IMR-90 (cell line): ENCODE results near the gene UPK3B. TPM values are rescaled to one million over a fixed set of nuclear protein-coding genes. Genes with fewer than 3 reads are reported as not detected.
"Not testable (repeated sequence)": the region's sequence is repeated elsewhere in the genome, so short reads cannot be mapped to it uniquely, and the experiment has no call there.

ENCODE experiments used
- ATAC-seq: fragments of 200-7000 bp; cut with Tn5 transposase; 2 replicates; pipeline ENCODE4 v1.9.1; 2020; ENCODE audit warnings: low read depth, mild to moderate bottlenecking, moderate library complexity
- BruUV-seq: library from RNA; stranded (reverse); fragments of 400-500 nt; replicated peaks from 2 replicates; lab custom pipeline; 2021; lab: Mats Ljungman, UMichigan
- CTCF ChIA-PET: fragments of 300-600 bp; formaldehyde crosslinking; extraction: SDS; loops from one replicate; lab custom pipeline; 2021; ENCODE audit warnings: antibody characterized with exemption; lab: Yijun Ruan, JAX
- POLR2A ChIA-PET: fragments of 300-600 bp; sonication (Branson Sonifier 250); formaldehyde crosslinking; loops from one replicate; lab custom pipeline; 2022; ENCODE audit warnings: antibody characterized with exemption; ENCODE audit not compliant: unreplicated experiment; lab: Charles Lee
- DNase-seq: peaks from one replicate; pipeline ENCODE4 v3.0.0; 2013
- H2AFZ ChIP-seq: replicated peaks from 2 replicates; pipeline ENCODE3; 2013; ENCODE audit warnings: low read length, mild to moderate bottlenecking; ENCODE audit not compliant: poor library complexity
- H2AK5ac ChIP-seq: 2 replicates; pipeline ENCODE4 v1.6.1; 2013; ENCODE audit warnings: low read depth, low read length, inconsistent platforms
- H2AK9ac ChIP-seq: replicated peaks from 2 replicates; pipeline ENCODE3; 2013; ENCODE audit warnings: mild to moderate bottlenecking, low read depth, low read length, moderate library complexity; ENCODE audit not compliant: poor library complexity
- H2BK120ac ChIP-seq: 2 replicates; pipeline ENCODE4 v1.6.1; 2013; ENCODE audit warnings: low read depth, low read length, inconsistent platforms
- H2BK15ac ChIP-seq: 3 replicates; pipeline ENCODE4 v1.6.1; 2013; ENCODE audit warnings: low read depth, low read length, inconsistent platforms
- H2BK20ac ChIP-seq: 2 replicates; pipeline ENCODE4 v1.6.1; 2013; ENCODE audit warnings: low read depth, mild to moderate bottlenecking, inconsistent platforms, low read length, moderate library complexity
- H2BK5ac ChIP-seq: 2 replicates; pipeline ENCODE4 v1.6.1; 2013; ENCODE audit warnings: mild to moderate bottlenecking, low read depth, low read length, inconsistent platforms; ENCODE audit not compliant: poor library complexity, severe bottlenecking
- H3K14ac ChIP-seq: replicated peaks from 2 replicates; pipeline ENCODE4 v1.6.1; 2013; ENCODE audit warnings: low read depth, low read length, inconsistent platforms
- H3K18ac ChIP-seq: 2 replicates; pipeline ENCODE4 v1.6.1; 2013; ENCODE audit warnings: low read depth, low read length, control low read depth
- H3K23ac ChIP-seq: 2 replicates; pipeline ENCODE4 v1.6.1; 2013; ENCODE audit warnings: low read depth, low read length, inconsistent platforms
- H3K27ac ChIP-seq: 2 replicates; pipeline ENCODE4 v1.5.1; 2013; ENCODE audit warnings: mild to moderate bottlenecking, control low read depth, low read length; ENCODE audit not compliant: insufficient read depth
- H3K27me3 ChIP-seq: 2 replicates; pipeline ENCODE4 v1.6.1; 2013; ENCODE audit warnings: low read length; ENCODE audit not compliant: control insufficient read depth, insufficient read depth
- H3K36me3 ChIP-seq: 2 replicates; pipeline ENCODE4 v1.6.1; 2013; ENCODE audit warnings: low read length, mixed read lengths; ENCODE audit not compliant: control insufficient read depth, insufficient read depth
- H3K4ac ChIP-seq: 2 replicates; pipeline ENCODE4 v1.6.1; 2013; ENCODE audit warnings: low read depth, low read length, inconsistent platforms
- H3K4me1 ChIP-seq: 2 replicates; pipeline ENCODE4 v1.6.1; 2013; ENCODE audit warnings: low read length, mixed read lengths; ENCODE audit not compliant: control insufficient read depth, insufficient read depth
- H3K4me2 ChIP-seq: 2 replicates; pipeline ENCODE4 v1.6.1; 2013; ENCODE audit warnings: low read depth, mild to moderate bottlenecking, control low read depth, low read length, moderate library complexity
- H3K4me3 ChIP-seq: 2 replicates; pipeline ENCODE4 v1.5.1; 2013; ENCODE audit warnings: low read depth, mild to moderate bottlenecking, control low read depth, low read length, moderate library complexity; ENCODE audit not compliant: insufficient read depth
- H3K56ac ChIP-seq: 2 replicates; pipeline ENCODE4 v1.6.1; 2013; ENCODE audit warnings: low read length, inconsistent platforms; ENCODE audit not compliant: insufficient read depth; ENCODE audit errors: extremely low read depth
- H3K79me1 ChIP-seq, 2 experiments: 2 replicates each; pipeline ENCODE4 v1.6.1; 2013; ENCODE audit warnings: low read length in 2 of 2, inconsistent platforms in 1 of 2, low read depth in 1 of 2
- H3K9ac ChIP-seq: 2 replicates; pipeline ENCODE4 v1.6.1; 2013; ENCODE audit warnings: low read depth, low read length, control low read depth
- H3K9me1 ChIP-seq: 2 replicates; pipeline ENCODE4 v1.6.1; 2013; ENCODE audit warnings: low read length, inconsistent platforms; ENCODE audit not compliant: insufficient read depth
- H3K9me3 ChIP-seq: 2 replicates; pipeline ENCODE4 v1.6.1; 2013; ENCODE audit warnings: low read length; ENCODE audit not compliant: control insufficient read depth, insufficient read depth
- H4K20me1 ChIP-seq: 2 replicates; pipeline ENCODE4 v1.6.1; 2013; ENCODE audit warnings: low read length, inconsistent platforms; ENCODE audit not compliant: insufficient read depth
- H4K5ac ChIP-seq: 2 replicates; pipeline ENCODE4 v1.6.1; 2013; ENCODE audit warnings: mild to moderate bottlenecking, low read depth, low read length, control low read depth
- H4K8ac ChIP-seq, 2 experiments: 2 replicates each; pipeline ENCODE4 v1.6.1; 2013; ENCODE audit warnings: low read depth in 2 of 2, low read length in 2 of 2, control low read depth in 1 of 2, inconsistent platforms in 1 of 2
- H4K91ac ChIP-seq: 2 replicates; pipeline ENCODE4 v1.6.1; 2013; ENCODE audit warnings: low read depth, low read length, inconsistent platforms; ENCODE audit not compliant: insufficient read depth
- WGBS, 2 experiments: methylation state at CpG; one replicate each; pipeline versions ENCODE4 v1.1.5 to v1.1.7; 2013; ENCODE audit warnings: missing lambda C conversion rate in 2 of 2; ENCODE audit not compliant: insufficient read length in 1 of 2; ENCODE audit errors: extremely low coverage in 2 of 2; 5-methylcytosine and 5-hydroxymethylcytosine counted together
- dilution Hi-C: fragments of 300-500 bp; cut with HindIII; formaldehyde crosslinking; loops from one replicate; pipeline ENCODE4 v1.14.3; 2018; ENCODE audit warnings: low sequenced_read_pairs; ENCODE audit not compliant: unreplicated experiment
- in situ Hi-C: fragments of 300-500 bp; cut with MboI; formaldehyde crosslinking; loops from 3 replicates; pipeline ENCODE4 v1.14.3; 2019; ENCODE audit warnings: low sequenced_read_pairs, inconsistent platforms, mixed read lengths
- intact Hi-C: fragments of 100-400 bp; cut with micrococcal nuclease; formaldehyde crosslinking; loops from 2 replicates; pipeline ENCODE4 v1.10.0; 2022
- microRNA-seq, 2 experiments: library from miRNA; stranded (forward) in 1 of 2; unstranded in 1 of 2; fragments of 10-50 nt in 1 of 2; fragments of <30 nt in 1 of 2; gene quantifications in 1 of 2; microRNA quantifications in 1 of 2; one replicate each; pipeline versions ENCODE3 to v1.1.0; 2013 to 2020; ENCODE audit not compliant: insufficient read depth in 1 of 2, insufficient read length in 1 of 2, unreplicated experiment in 1 of 2
- polyA plus RNA-seq, 3 experiments: library from polyadenylated mRNA; depleted of rRNA; stranded (reverse); fragments of >200 nt; gene quantifications; 2 replicates each; pipeline ENCODE4 v1.2.3, GENCODE V29; 2012; ENCODE audit warnings: low replicate concordance in 1 of 3
- small RNA-seq, 5 experiments: library from RNA; depleted of rRNA; stranded (forward); fragments of <200 nt; gene quantifications; one replicate each; pipeline ENCODE3, GENCODE V24; 2012
- total RNA-seq: library from RNA; depleted of rRNA; stranded (reverse); fragments of >200 nt; gene quantifications from 2 replicates; pipeline ENCODE4 v1.2.3, GENCODE V29; 2012; rRNA removed

UPK3B gene
- total and polyA plus RNA-seq, 2 of the 4 experiments (the other 2 are of a cell fraction), result 0.26 TPM; not detected in 1

GRCh38 chr7:76565001-76565400 lies 54.6 kb downstream of the UPK3B start:
- H3K4me3 ChIP-seq, H3K9ac ChIP-seq, H3K9me1 ChIP-seq, dilution Hi-C loops, H3K9me3 ChIP-seq, H3K4me1 ChIP-seq, H3K56ac ChIP-seq, H3K4ac ChIP-seq, H2AFZ ChIP-seq, H2BK120ac ChIP-seq, H3K36me3 ChIP-seq, H3K14ac ChIP-seq, H4K91ac ChIP-seq, H4K20me1 ChIP-seq, BruUV-seq, H4K5ac ChIP-seq, ATAC-seq, H3K23ac ChIP-seq, H3K27me3 ChIP-seq, H3K27ac ChIP-seq, H2AK9ac ChIP-seq, H2BK15ac ChIP-seq, intact Hi-C loops, CTCF ChIA-PET, POLR2A ChIA-PET, H2BK20ac ChIP-seq, H2BK5ac ChIP-seq, DNase-seq, H3K4me2 ChIP-seq, H3K79me1 ChIP-seq, in situ Hi-C loops, H3K18ac ChIP-seq, H4K8ac ChIP-seq, H2AK5ac ChIP-seq: not testable (repeated sequence)
- WGBS, 2 experiments, result no CpG with 5 or more reads among the region's 3 CpGs

Small RNAs within 50 kb of the gene (microRNA-seq; reads per million reads assigned to microRNA genes)
- gene RF00019 (ENCODE audit: insufficient read depth, insufficient read length), result not detected

Small RNAs within 50 kb of the gene (small RNA-seq; reads per million reads assigned to genes)
- 0 reads per million in 5 experiments for gene RF00019

Other genes with a start within 250 kb of the UPK3B start
- gene HSPB1, start 207.9 kb upstream of the UPK3B start, total RNA-seq, result 33.2 and 48.6 TPM in 2 replicates
- 1,363 and 1,841 TPM in 2 replicates for gene HSPB1, start 207.9 kb upstream of the UPK3B start, polyA plus RNA-seq (2012; rRNA removed)
- gene YWHAG, start 151.6 kb upstream of the UPK3B start, total RNA-seq, result 40.1 and 58.6 TPM in 2 replicates
- gene YWHAG, start 151.6 kb upstream of the UPK3B start, polyA plus RNA-seq (2012; rRNA removed), result 56.9 and 64.9 TPM in 2 replicates
- gene SSC4D, start 100.9 kb upstream of the UPK3B start, total RNA-seq, result 0.36 and 0.56 TPM in 2 replicates
- 0.63 and 0.70 TPM in 2 replicates for gene SSC4D, start 100.9 kb upstream of the UPK3B start, polyA plus RNA-seq (2012; rRNA removed)
- gene ZP3, start 85.6 kb upstream of the UPK3B start, total RNA-seq, result 0.54 and 0.83 TPM in 2 replicates
- gene ZP3, start 85.6 kb upstream of the UPK3B start, polyA plus RNA-seq (2012; rRNA removed), result 0.42 and 0.67 TPM in 2 replicates
- gene DTX2, start 48.8 kb upstream of the UPK3B start, total RNA-seq, result 1.8 and 3.1 TPM in 2 replicates
- 7.1 and 7.7 TPM in 2 replicates for gene DTX2, start 48.8 kb upstream of the UPK3B start, polyA plus RNA-seq (2012; rRNA removed)
- not detected in 2 replicates for gene SPDYE16, start 32.7 kb downstream of the UPK3B start, total RNA-seq
- not detected in 2 replicates for gene SPDYE16, start 32.7 kb downstream of the UPK3B start, polyA plus RNA-seq (2012; rRNA removed)
- gene POMZP3, start 116.7 kb downstream of the UPK3B start, total RNA-seq, result 1.1 and 1.4 TPM in 2 replicates
- gene POMZP3, start 116.7 kb downstream of the UPK3B start, polyA plus RNA-seq (2012; rRNA removed), result 4.8 and 5.2 TPM in 2 replicates